Stimulated activated CD8-positive, alpha-beta memory T cell treated with anti-CD3 and anti-CD28 coated beads, Interleukin-12 subunit alpha, Interleukin-12 subunit beta, amount 100 ng/mL, for 24 hours (primary cell): ENCODE data around the gene LYPD6B.

ENCODE experiments used
- DNase-seq: peaks from one replicate; pipeline ENCODE4 v3.0.0-alpha.2; 2020; ENCODE audit errors: extremely low read depth

LYPD6B gene, protein sequence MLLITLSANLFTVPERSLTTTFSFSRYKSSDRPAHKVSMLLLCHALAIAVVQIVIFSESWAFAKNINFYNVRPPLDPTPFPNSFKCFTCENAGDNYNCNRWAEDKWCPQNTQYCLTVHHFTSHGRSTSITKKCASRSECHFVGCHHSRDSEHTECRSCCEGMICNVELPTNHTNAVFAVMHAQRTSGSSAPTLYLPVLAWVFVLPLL

DNA sequence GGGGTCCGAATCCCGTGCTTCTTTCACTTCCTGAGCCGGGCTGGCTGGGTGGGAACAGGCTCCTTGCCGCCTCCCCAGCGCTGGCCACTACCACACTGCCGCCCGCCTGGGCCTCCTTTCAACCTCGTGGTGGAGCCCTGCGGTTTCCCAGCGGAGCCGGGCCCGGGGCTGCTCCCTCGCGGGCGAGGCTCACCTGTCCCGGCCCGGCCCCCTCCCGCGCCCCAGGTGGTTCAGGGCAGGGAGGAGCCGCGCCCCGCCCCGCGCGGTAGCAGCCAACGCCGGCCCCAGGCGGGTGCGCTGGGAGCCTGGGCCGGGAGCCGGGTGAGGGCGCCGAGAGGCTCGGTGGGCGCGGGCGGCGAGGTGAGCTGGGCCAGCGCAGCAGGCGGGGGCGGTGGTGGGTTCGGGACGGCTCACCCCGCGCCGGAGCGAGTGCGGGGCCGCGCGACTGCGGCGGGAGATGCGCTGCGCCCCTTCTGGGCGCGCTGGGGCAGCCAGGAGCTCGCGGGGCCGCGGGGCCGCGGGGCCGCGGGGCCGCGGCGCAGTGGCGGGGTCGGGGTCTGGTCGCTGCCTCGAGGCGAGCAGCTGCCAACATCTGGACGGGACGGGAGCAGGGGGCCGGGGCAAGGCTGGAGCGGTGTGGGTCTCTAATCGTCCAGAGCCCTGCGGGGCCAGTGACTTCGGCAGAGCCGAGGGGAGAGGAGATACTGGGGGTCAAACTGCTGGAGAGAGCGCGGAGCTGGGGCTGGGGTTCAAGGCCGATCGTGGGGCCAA is at the start of gene LYPD6B:
Gene LYPD6B (plus strand): TSS at position 258 of the 771 bp plus-strand sequence. CDS start 92,250 bp downstream, outside the sequence.
- no peak for DNase-seq

- no peak for DNase-seq
Observed at GRCh38 chr2:148989882-148990493, 48.5 kb upstream of the LYPD6B start.

GRCh38 chr2:148990968-148991367 is 47.5 kb upstream of the LYPD6B start:
- DNase-seq = no peak

DNA sequence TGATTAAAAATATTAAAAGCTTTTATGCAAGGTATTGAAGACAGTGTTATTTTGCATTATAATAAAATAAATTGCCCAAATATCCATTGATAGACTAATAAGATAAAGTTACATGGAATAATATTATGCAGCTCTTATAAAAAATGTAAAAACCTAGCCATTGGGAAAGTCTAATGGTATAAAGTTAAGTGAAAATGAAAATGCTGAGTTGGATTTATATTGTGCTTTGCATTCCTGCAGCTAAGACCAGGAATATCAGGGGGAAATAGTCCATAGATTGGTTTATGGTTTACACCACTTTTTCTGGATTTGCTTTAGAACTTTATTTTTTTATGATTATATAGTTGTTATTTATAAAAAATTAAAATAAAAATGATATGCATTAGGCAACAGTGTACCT is 46.1 kb upstream of the LYPD6B start:
- no peak for DNase-seq

- no peak for DNase-seq
Observed at GRCh38 chr2:148993351-148993750, 45.1 kb upstream of the LYPD6B start.

- DNase-seq = no peak
Observed at GRCh38 chr2:148994341-148994740, 44.2 kb upstream of the LYPD6B start.

DNA sequence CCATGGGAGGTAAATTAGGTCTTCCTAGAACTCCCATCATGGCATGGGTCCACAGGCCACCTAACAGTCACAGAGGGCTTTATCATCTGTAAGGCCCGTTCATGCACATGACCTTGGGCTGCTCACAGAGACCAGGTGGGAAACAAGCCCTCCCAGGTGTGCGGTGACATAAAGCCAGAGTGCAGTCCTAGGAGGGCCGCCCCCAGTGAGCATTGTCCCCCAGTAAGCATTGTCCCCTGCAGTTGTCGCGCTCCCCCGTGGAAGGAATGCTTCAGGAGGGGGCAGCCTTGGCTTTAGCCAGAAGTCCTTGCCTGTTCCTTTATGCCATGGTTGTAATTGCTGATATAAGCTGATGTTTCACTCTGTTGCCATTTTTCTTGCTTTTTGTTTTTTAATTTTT is 41.7 kb upstream of the LYPD6B start:
- no peak for DNase-seq

DNA sequence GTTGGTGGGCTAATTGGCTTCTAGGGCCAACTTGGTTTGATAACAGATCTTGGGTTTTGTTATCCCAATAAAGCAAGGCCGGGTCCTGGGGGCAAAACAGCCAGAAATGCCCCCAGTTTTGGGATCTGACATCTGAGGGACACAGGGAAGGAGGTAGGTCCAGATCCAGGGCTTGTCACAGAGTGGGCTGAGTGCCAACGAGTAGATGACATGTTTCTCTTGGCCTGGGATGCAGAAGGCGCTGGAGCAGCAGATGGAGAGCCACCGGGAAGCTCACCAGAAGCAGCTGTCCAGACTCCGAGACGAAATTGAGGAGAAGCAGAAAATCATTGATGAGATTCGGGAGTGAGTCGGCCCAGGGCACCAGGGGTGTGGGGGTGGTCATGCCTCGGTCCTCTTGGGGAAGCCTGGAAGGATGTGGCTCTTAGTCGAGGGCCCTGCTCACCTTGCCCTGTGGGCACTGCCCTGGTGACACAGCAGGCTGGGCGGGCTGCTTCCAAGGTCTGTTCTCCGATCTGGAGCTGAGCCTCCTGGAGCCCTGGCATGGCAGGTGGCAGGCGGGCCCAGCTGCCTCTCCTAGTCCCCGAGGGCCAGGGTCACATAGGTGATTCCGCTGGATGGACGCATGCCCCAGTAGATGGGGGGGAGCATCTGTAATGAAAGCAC is 40.2 kb upstream of the LYPD6B start:
- DNase-seq = no peak

GRCh38 chr2:148998831-148999200 is 39.7 kb upstream of the LYPD6B start:
- no peak for DNase-seq

DNA sequence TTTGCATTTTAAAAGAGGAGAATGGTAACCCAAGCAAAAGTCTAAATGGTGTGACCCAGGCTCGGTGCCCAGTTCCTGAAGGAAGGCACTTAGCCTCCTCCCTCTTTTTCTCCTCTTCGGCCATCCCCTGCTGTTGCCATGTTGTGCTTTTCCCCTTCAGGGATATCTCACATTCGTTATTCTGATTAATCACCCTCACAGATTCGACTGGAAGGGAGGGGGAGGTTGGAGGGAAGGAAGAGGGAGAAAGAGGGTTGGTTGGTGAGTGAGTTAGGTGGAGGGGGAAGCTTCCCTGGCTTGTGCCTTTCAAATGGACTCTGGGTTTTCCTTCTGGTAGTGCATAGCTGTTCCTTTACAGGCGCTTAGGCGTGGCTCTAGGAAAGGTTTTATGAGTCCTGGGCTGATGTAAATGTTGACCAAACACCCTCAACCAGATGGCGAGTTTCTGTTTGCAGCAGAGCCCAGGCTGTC is 39.0 kb upstream of the LYPD6B start:
- DNase-seq = no peak

GRCh38 chr2:149000158-149000938 is 38.2 kb upstream of the LYPD6B start:
- no peak for DNase-seq

GRCh38 chr2:149001496-149001895 is 37.0 kb upstream of the LYPD6B start:
- DNase-seq = no peak

DNA sequence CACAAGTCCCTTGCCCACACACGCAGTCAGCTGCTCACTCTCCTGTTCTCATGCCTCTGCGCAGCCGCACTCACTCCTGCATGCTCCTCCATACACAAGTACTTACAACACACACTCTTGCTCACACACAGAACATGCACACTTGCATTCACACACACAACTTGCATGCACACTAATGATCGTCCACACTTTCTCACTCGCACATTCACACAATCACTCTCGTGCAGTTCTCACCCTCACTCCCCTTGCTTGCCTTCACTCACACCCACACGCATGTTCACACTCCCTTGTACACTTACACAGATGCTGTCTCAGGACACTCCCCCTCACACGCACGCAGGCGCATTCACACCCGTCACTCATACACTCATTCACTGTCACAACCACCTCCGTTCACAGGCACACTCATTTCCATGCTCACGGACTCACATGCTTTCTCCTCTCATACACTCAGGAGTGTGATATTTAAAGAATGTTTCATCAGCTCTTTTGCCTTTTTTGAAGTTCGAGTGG is 36.1 kb upstream of the LYPD6B start:
- DNase-seq = no peak

GRCh38 chr2:149002891-149003740 is 35.4 kb upstream of the LYPD6B start:
- DNase-seq = no peak

GRCh38 chr2:149004836-149005235 is 33.7 kb upstream of the LYPD6B start:
- DNase-seq = no peak

DNA sequence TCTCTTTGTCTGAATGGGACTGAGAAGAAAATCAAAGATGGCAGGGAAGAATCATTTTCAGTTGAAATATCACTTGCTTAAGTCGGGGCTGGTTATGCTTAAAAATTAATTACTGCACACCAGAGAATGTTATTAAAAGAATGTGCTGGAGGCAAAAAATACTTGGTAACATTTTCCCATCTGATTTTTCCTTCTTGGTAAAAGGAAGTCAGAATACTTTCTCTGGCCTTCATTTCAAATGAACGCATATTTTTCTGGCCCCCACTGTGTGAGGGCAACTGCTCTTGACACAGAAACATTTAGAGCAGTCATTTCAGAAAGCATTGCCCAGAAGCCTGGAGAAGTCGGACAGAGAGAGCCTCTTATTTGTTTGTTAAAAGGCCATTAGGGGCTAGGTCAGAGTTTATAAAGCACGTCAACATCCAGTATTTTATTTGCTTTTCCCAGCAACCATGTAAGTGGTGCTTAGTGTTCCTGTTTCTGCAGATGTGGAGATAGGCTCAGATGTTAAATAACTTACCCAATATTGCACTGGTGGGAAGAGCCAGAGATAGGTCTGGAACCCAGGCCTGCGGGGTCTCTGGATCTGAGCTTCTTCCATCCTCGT is 32.9 kb upstream of the LYPD6B start:
- no peak for DNase-seq

GRCh38 chr2:149006883-149007543 is 31.5 kb upstream of the LYPD6B start:
- no peak for DNase-seq

GRCh38 chr2:149008381-149008780 is 30.1 kb upstream of the LYPD6B start:
- no peak for DNase-seq
